Mesenchymal stem cell (in vitro differentiated cells and primary cell): ENCODE data around the gene ADAMTS8.
A peak's percentile ranks its signal among the peaks of the same experiment; 100 is the strongest.

Source experiments
- DNase-seq: peaks from one replicate; pipeline ENCODE4 v3.0.0-alpha.2; 2013
- H2AFZ ChIP-seq: one replicate; pipeline ENCODE4 v1.6.1; 2013; ENCODE audit warnings: low read depth, mild to moderate bottlenecking, control low read depth, inconsistent platforms, low read length, moderate library complexity
- H2AK5ac ChIP-seq: 2 replicates; pipeline ENCODE4 v1.6.1; 2013; ENCODE audit warnings: low read length, moderate library complexity, mild to moderate bottlenecking, inconsistent platforms; ENCODE audit not compliant: severe bottlenecking
- H2BK120ac ChIP-seq: one replicate; pipeline ENCODE4 v1.6.1; 2013; ENCODE audit warnings: low read depth, mild to moderate bottlenecking, inconsistent platforms, low read length, moderate library complexity
- H2BK12ac ChIP-seq, 2 experiments: one replicate each; pipeline ENCODE4 v1.6.1; 2013; ENCODE audit warnings: inconsistent platforms in 2 of 2, low read length in 2 of 2, mild to moderate bottlenecking in 2 of 2, moderate library complexity in 2 of 2, control low read depth in 1 of 2
- H2BK15ac ChIP-seq: one replicate; pipeline ENCODE4 v1.6.1; 2013; ENCODE audit warnings: mild to moderate bottlenecking, low read depth, inconsistent platforms; ENCODE audit not compliant: poor library complexity, severe bottlenecking
- H2BK5ac ChIP-seq: 2 replicates; pipeline ENCODE4 v1.6.1; 2013; ENCODE audit warnings: low read depth, mild to moderate bottlenecking, low read length, control low read depth, inconsistent platforms; ENCODE audit not compliant: poor library complexity, severe bottlenecking
- H3K14ac ChIP-seq, 2 experiments: one replicate each; pipeline ENCODE4 v1.6.1; 2013; ENCODE audit warnings: inconsistent platforms in 2 of 2, low read length in 2 of 2, control low read depth in 1 of 2, mild to moderate bottlenecking in 1 of 2, moderate library complexity in 1 of 2
- H3K18ac ChIP-seq, 2 experiments: one replicate each; pipeline ENCODE4 v1.6.1; 2013; ENCODE audit warnings: inconsistent platforms in 2 of 2, low read length in 2 of 2, control low read depth in 1 of 2, low read depth in 1 of 2, mild to moderate bottlenecking in 1 of 2
- H3K23ac ChIP-seq, 2 experiments: one replicate each; pipeline ENCODE4 v1.6.1; 2013; ENCODE audit warnings: inconsistent platforms in 2 of 2, low read length in 2 of 2, mild to moderate bottlenecking in 2 of 2, moderate library complexity in 2 of 2, control low read depth in 1 of 2
- H3K27ac ChIP-seq: 2 replicates; pipeline ENCODE4 v1.5.1; 2013; ENCODE audit warnings: mild to moderate bottlenecking, moderate library complexity, low read length, control low read depth, inconsistent platforms; ENCODE audit not compliant: poor library complexity, severe bottlenecking
- H3K27me3 ChIP-seq, 2 experiments: 2 replicates each; pipeline versions ENCODE4 v1.6.1 to v1.7.0; 2013; ENCODE audit warnings: low read length in 2 of 2, mild to moderate bottlenecking in 2 of 2, moderate library complexity in 2 of 2, control low read depth in 1 of 2, inconsistent platforms in 1 of 2; ENCODE audit not compliant: control insufficient read depth in 1 of 2, insufficient read depth in 1 of 2
- H3K36me3 ChIP-seq, 2 experiments: 2 replicates each; pipeline versions ENCODE4 v1.6.1 to v1.7.0; 2013; ENCODE audit warnings: low read length in 2 of 2, control low read depth in 1 of 2, inconsistent platforms in 1 of 2, low read depth in 1 of 2, mild to moderate bottlenecking in 1 of 2; ENCODE audit not compliant: insufficient read depth in 2 of 2, control insufficient read depth in 1 of 2
- H3K4ac ChIP-seq, 2 experiments: one replicate each; pipeline ENCODE4 v1.6.1; 2013; ENCODE audit warnings: inconsistent platforms in 2 of 2, low read length in 2 of 2, mild to moderate bottlenecking in 2 of 2, moderate library complexity in 2 of 2, control low read depth in 1 of 2, low read depth in 1 of 2
- H3K4me1 ChIP-seq: 2 replicates; pipeline ENCODE4 v1.6.1; 2013; ENCODE audit warnings: low read depth, low read length, control low read depth; ENCODE audit not compliant: control insufficient read depth, insufficient read depth
- H3K4me2 ChIP-seq: 2 replicates; pipeline ENCODE4 v1.6.1; 2013; ENCODE audit warnings: low read length, mild to moderate bottlenecking, inconsistent platforms; ENCODE audit not compliant: poor library complexity, severe bottlenecking
- H3K4me3 ChIP-seq, 2 experiments: 2 replicates each; pipeline versions ENCODE4 v1.5.1 to v1.7.0; 2013; ENCODE audit warnings: low read length in 2 of 2, mild to moderate bottlenecking in 2 of 2, control low read depth in 1 of 2, low read depth in 1 of 2; ENCODE audit not compliant: insufficient read depth in 1 of 2
- H3K79me1 ChIP-seq: replicated peaks from 2 replicates; pipeline ENCODE4 v1.6.1; 2013; ENCODE audit warnings: mild to moderate bottlenecking, control low read depth, low read length, inconsistent platforms; ENCODE audit not compliant: poor library complexity, severe bottlenecking
- H3K9ac ChIP-seq: 2 replicates; pipeline ENCODE4 v1.7.0; 2013; ENCODE audit warnings: mild to moderate bottlenecking, low read length, moderate library complexity
- H3K9me3 ChIP-seq: 2 replicates; pipeline ENCODE4 v1.7.0; 2013; ENCODE audit warnings: mild to moderate bottlenecking, low read length; ENCODE audit not compliant: control insufficient read depth
- H4K8ac ChIP-seq: one replicate; pipeline ENCODE4 v1.6.1; 2013; ENCODE audit warnings: inconsistent platforms, mild to moderate bottlenecking, low read length, moderate library complexity
- H4K91ac ChIP-seq: one replicate; pipeline ENCODE4 v1.6.1; 2013; ENCODE audit warnings: mild to moderate bottlenecking, low read length, inconsistent platforms
- WGBS: methylation state at CpG from one replicate; pipeline ENCODE4 v1.1.7; 2013; ENCODE audit warnings: mixed read lengths; 5-methylcytosine and 5-hydroxymethylcytosine counted together

ADAMTS8 gene

DNA sequence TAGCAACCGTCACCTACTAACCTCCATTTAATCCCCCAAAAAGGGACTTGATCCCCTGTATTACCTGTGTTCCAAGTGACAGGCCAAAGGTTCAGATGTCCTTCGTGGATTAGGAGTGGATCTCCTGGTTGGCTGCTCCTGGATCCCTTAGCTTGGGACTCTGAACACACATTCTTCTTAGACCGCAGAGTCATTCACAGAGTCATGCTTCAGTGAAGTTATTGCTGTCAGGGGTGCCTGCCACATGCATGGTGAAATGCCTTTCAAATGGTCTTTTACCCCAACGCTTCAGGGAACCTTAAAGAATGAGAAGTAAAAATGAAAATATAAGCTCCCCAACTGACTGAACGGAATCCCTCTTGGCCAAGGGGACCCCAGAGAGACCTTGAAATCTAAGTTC lies 49.1 kb downstream of the ADAMTS8 start:
- no peak overlapping the region for H3K18ac ChIP-seq
- H4K8ac ChIP-seq: no peak overlapping the region
- no peak overlapping the region for H3K14ac ChIP-seq
- peak overlapping the region; percentile 47 for H3K4me2 ChIP-seq
- no peak overlapping the region for H2BK12ac ChIP-seq
- no peak overlapping the region for H2BK5ac ChIP-seq
- H3K9me3 ChIP-seq: no peaks in the 10 kb centered on the region
- H2AFZ ChIP-seq: no peak overlapping the region
- no peak overlapping the region for H3K27ac ChIP-seq
- H3K36me3 ChIP-seq: no peaks in the 10 kb centered on the region
- H3K4ac ChIP-seq: no peak overlapping the region
- no peak overlapping the region for H2BK120ac ChIP-seq
- DNase-seq: no peak
- WGBS: 97% methylated on average over 5 of the region's 5 CpGs
- H3K4me3 ChIP-seq: no peak overlapping the region
- no peak overlapping the region for H4K91ac ChIP-seq
- no peak overlapping the region for H3K23ac ChIP-seq
- H2BK15ac ChIP-seq: no peak overlapping the region
- H2AK5ac ChIP-seq: no peak overlapping the region
- H3K4me1 ChIP-seq: peaks cover 12% of the 10 kb centered on the region
- H3K27me3 ChIP-seq: peaks cover 14 to 42% of the 10 kb centered on the region in 2 experiments
- no peak overlapping the region for H3K9ac ChIP-seq
- no peaks in the 10 kb centered on the region for H3K79me1 ChIP-seq

DNA sequence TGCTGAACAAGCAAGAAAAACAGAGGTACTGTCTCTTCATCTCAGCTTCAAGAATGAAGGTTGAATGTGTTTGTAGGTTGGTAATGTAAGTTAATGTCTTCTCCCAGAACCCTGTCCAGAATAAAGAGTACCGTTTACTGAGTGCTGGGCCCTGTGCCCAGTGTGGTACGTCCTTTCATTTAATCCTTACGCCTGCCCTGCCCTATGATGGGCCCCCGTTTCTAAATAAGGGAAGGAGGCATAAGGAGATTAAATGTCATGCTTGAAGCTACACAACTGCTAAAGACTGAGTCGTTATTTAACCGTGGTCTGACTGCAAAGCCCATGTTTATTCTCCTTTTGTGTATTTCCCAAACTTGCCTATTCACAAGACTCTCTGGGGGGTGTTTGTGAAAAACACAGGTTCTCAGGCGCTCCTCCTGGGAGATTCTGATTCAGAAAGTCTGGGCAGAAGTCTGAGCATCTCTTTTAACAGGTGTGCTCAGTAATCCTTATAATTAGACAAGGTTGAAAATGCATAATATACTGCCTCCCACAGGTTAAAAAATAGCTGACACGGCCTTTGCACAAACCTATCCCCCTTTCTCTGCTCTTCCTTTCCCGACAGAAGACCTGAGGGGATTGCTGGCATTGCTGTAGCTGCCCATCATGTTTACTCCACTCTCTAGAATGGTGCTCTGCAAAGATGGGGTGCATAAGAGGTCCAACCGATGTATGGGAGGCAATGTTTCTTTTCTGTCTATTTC lies 57.4 kb downstream of the ADAMTS8 start:
- no peak overlapping the region for H3K9ac ChIP-seq
- H3K4me1 ChIP-seq: no peaks in the 10 kb centered on the region
- H2AK5ac ChIP-seq: no peak overlapping the region
- no peak for DNase-seq
- H2BK120ac ChIP-seq: no peak overlapping the region
- no peaks in the 10 kb centered on the region for H3K9me3 ChIP-seq
- no peaks in the 10 kb centered on the region for H3K36me3 ChIP-seq
- no peak overlapping the region for H3K18ac ChIP-seq
- no peak overlapping the region for H3K23ac ChIP-seq
- no peak overlapping the region for H3K4ac ChIP-seq
- H3K79me1 ChIP-seq: no peaks in the 10 kb centered on the region
- H4K91ac ChIP-seq: no peak overlapping the region
- no peak overlapping the region for H3K27ac ChIP-seq
- no peak overlapping the region for H3K4me2 ChIP-seq
- H4K8ac ChIP-seq: no peak overlapping the region
- H3K14ac ChIP-seq: no peak overlapping the region
- H2BK15ac ChIP-seq: no peak overlapping the region
- no peak overlapping the region for H2AFZ ChIP-seq
- 64% methylated on average over 7 of the region's 10 CpGs for WGBS
- H2BK12ac ChIP-seq: no peak overlapping the region
- no peak overlapping the region for H2BK5ac ChIP-seq
- peaks cover 36 to 55% of the 10 kb centered on the region in 2 experiments for H3K27me3 ChIP-seq
- H3K4me3 ChIP-seq: no peak overlapping the region

DNA sequence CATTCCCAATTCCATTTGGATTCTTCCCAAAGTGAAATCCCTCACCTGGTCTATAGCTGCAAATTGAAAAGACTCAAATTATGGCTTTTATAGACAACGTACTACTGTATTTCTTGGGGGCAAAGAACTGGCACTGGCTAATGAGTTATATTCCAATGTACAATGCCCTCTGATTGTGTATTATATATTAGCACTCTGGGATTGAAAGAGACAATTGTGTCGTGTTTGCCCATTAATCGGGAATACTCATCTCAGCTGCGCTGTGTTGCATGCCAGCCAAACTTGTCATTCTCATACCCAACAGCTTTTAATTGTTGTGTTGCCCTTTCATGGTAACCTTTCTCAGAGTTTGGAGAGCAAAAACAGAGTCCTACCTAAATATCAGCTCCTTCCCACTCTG lies 58.7 kb downstream of the ADAMTS8 start:
- Histone ChIP-seq H4K8ac (no peak overlapping the region), H3K14ac (no peak overlapping the region), H2AK5ac (no peak overlapping the region), H3K9me3 (no peaks in the 10 kb centered on the region), H3K23ac (no peak overlapping the region), H2BK5ac (no peak overlapping the region), H3K18ac (no peak overlapping the region), H3K36me3 (no peaks in the 10 kb centered on the region), H3K27me3 (peaks cover 31 to 43% of the 10 kb centered on the region in 2 experiments), H2AFZ (no peak overlapping the region), H3K4me3 (no peak overlapping the region), H3K27ac (no peak overlapping the region), H2BK15ac (no peak overlapping the region), H3K4me2 (no peak overlapping the region), H3K79me1 (no peaks in the 10 kb centered on the region), H3K4ac (no peak overlapping the region), H2BK120ac (no peak overlapping the region), H2BK12ac (no peak overlapping the region), H4K91ac (no peak overlapping the region), H3K9ac (no peak overlapping the region), H3K4me1 (no peaks in the 10 kb centered on the region)
- 97% methylated on average over 4 of the region's 4 CpGs for WGBS
- DNase-seq: no peak

DNA sequence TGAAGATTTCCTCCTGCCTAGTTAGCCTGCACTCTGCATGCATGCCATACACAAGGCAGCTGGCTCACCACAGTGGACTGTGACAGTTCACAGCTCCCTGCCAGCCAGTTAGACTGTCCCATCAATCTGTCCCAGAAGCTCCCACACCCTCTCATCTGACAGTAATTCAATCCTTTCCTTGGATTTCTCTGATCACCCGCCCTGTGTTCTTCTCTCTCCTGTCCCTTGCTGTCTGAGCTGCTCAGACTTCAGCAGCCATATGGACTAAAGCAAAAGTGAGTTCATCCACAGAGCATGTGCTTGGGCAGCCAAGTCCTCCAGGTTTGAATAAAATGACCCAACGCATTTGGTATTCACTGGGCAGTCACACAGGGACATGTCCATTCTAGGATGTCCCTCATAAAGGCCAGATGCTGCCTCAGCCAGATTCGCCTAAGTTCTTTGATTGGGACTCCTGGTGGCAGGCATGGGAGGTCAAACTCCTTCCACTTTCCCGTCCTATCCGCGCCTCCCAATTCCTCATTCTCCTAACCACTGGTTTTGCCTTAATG lies 59.2 kb downstream of the ADAMTS8 start:
- Histone ChIP-seq H3K9ac (no peak overlapping the region), H2BK12ac (no peak overlapping the region), H3K4ac (no peak overlapping the region), H2AFZ (no peak overlapping the region), H3K79me1 (no peaks in the 10 kb centered on the region), H3K4me1 (no peaks in the 10 kb centered on the region), H3K18ac (no peak overlapping the region), H2BK5ac (no peak overlapping the region), H3K4me2 (no peak overlapping the region), H2BK120ac (no peak overlapping the region), H3K9me3 (no peaks in the 10 kb centered on the region), H2AK5ac (no peak overlapping the region), H3K4me3 (no peak overlapping the region), H4K8ac (no peak overlapping the region), H4K91ac (no peak overlapping the region), H3K14ac (no peak overlapping the region), H2BK15ac (no peak overlapping the region), H3K23ac (no peak overlapping the region), H3K27me3 (peaks cover 31 to 39% of the 10 kb centered on the region in 2 experiments), H3K27ac (no peak overlapping the region), H3K36me3 (no peaks in the 10 kb centered on the region)
- 77% methylated on average over 6 of the region's 6 CpGs for WGBS
- no peak for DNase-seq
